ENCODE data around the gene CLEC4F. TPM values are rescaled to one million over a fixed set of nuclear protein-coding genes. Genes with fewer than 3 reads are reported as not detected.
A peak's percentile ranks its signal among the peaks of the same experiment; 100 is the strongest.

CLEC4F gene
- total RNA-seq, 1 donor from 2014 or later = 0.49 TPM

DNA sequence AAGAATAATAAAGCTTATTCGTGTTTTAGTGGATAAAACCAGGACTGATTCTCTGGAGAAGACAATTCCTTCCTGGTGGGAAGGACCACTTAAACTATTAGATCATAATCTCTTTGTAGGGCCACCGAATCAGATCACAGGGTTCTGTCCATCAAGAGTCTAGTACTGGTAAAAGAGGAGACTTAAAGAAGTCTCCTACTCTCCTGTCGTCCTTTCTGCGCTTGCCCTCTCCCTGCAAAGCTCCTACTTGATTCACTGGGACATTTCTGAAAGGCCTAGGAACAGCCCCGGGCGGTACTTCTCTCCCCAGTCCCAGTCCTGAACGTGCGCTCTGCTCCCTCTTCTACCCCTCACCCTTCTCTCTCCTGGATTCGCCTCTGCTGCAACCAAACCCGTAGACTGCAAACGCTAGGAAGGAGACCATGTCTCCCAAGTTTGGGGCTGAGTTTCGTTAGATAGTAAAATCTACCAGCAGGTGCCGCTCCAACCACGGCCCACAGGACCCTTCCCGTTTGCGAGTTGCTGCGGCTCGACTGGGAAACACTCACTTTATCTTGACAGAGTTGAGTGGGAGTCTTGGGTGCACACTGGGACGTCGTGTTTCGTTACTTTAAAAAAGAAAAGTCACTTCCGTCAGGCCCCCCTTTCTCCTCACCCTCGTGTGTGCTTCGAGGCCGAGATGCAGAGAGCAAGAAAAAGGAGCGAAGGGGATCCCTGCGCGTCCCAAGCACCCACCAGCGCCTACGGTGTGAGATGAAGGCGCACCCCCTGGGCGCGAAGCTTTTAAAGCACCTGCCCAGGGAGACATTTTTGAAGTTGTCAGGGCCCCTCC is 30.9 kb downstream of the CLEC4F start:
- Histone ChIP-seq H3K27me3 (peaks cover 5% of the 10 kb centered on the region), H3K27ac (no peak overlapping the region), H3K4me1 (peaks cover 15% of the 10 kb centered on the region), H3K36me3 (no peaks in the 10 kb centered on the region), H3K4me3 (peak overlapping the region; percentile 7 to 15), H3K9me3 (no peaks in the 10 kb centered on the region)
- intact Hi-C loops (cut with DNase I) = no loop called here
- no peak for TF ChIP-seq POLR2AphosphoS5 (IDR thresholded peaks at IDR 0.05; ENCODE audit: insufficient read depth in 1 of 2, low read depth in 1 of 2)
- TF ChIP-seq, protein P1, sequence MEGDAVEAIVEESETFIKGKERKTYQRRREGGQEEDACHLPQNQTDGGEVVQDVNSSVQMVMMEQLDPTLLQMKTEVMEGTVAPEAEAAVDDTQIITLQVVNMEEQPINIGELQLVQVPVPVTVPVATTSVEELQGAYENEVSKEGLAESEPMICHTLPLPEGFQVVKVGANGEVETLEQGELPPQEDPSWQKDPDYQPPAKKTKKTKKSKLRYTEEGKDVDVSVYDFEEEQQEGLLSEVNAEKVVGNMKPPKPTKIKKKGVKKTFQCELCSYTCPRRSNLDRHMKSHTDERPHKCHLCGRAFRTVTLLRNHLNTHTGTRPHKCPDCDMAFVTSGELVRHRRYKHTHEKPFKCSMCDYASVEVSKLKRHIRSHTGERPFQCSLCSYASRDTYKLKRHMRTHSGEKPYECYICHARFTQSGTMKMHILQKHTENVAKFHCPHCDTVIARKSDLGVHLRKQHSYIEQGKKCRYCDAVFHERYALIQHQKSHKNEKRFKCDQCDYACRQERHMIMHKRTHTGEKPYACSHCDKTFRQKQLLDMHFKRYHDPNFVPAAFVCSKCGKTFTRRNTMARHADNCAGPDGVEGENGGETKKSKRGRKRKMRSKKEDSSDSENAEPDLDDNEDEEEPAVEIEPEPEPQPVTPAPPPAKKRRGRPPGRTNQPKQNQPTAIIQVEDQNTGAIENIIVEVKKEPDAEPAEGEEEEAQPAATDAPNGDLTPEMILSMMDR (IDR thresholded peaks at IDR 0.05) = peak; percentile 8 to 24 (median 18)
- TF ChIP-seq POLR2A (IDR thresholded peaks at IDR 0.05) = no peak
- DNase-seq (ENCODE audit: extremely low spot score in 2 of 2) = no peak

GRCh38 chr2:70785137-70785911 is 35.1 kb downstream of the CLEC4F start:
- peaks cover 10% of the 10 kb centered on the region for H3K4me1 ChIP-seq
- peaks cover 2% of the 10 kb centered on the region for H3K27me3 ChIP-seq
- H3K36me3 ChIP-seq = no peaks in the 10 kb centered on the region
- TF ChIP-seq, protein P1 (IDR thresholded peaks at IDR 0.05) = no peak
- TF ChIP-seq POLR2AphosphoS5 (IDR thresholded peaks at IDR 0.05; ENCODE audit: insufficient read depth in 1 of 2, low read depth in 1 of 2) (no peak), POLR2A (IDR thresholded peaks at IDR 0.05) (no peak)
- intact Hi-C loops (cut with DNase I) = no loop called here
- no peak for DNase-seq (ENCODE audit: extremely low spot score in 2 of 2)
- H3K9me3 ChIP-seq = no peaks in the 10 kb centered on the region
- no peak overlapping the region for H3K4me3 ChIP-seq
- H3K27ac ChIP-seq = no peak overlapping the region

- intact Hi-C loops (cut with DNase I) = no loop called here
- Histone ChIP-seq H3K9me3 (no peaks in the 10 kb centered on the region), H3K27ac (no peak overlapping the region), H3K36me3 (no peaks in the 10 kb centered on the region), H3K4me1 (peaks cover under 1% of the 10 kb centered on the region), H3K4me3 (no peak overlapping the region), H3K27me3 (no peaks in the 10 kb centered on the region)
- no peak for TF ChIP-seq POLR2AphosphoS5 (IDR thresholded peaks at IDR 0.05; ENCODE audit: insufficient read depth in 1 of 2, low read depth in 1 of 2)
- TF ChIP-seq, protein P1 (IDR thresholded peaks at IDR 0.05) = no peak
- TF ChIP-seq POLR2A (IDR thresholded peaks at IDR 0.05) = no peak
- DNase-seq (ENCODE audit: extremely low spot score in 2 of 2) = no peak
Observed at GRCh38 chr2:70784320-70784719, 36.1 kb downstream of the CLEC4F start.

DNA sequence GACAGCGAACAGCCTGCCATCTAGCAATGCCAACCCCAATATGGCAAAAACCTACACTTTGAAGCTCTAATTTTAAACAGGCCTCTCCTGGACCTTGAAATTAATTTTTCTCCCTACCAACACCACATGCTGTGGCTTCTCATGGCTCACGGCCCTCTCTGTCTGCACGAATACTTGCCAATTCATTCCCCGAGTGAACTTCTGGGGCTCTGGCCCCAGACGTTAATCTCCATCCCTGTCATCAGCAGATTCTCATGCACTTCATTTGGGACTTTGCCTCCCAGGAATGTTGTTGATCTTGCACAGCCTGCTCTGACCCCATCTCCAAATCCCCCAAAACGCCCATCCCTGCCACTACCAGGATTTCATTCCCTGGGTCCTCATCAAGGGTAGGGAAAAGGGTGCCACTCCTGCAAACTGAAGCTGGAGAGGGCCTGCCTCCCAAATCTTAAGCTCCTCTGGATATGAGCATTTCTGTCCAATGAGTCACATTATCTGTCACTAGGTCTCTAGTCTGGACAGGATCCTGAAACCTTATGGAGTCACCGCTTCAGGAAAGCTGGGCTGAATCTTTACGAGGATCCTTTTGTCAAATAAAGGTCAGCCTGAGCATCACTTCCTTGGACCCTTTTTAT is 40.4 kb downstream of the CLEC4F start:
- Histone ChIP-seq H3K4me3 (no peak overlapping the region), H3K27ac (no peak overlapping the region), H3K4me1 (no peaks in the 10 kb centered on the region), H3K36me3 (no peaks in the 10 kb centered on the region), H3K27me3 (no peaks in the 10 kb centered on the region), H3K9me3 (no peaks in the 10 kb centered on the region)
- intact Hi-C loops (cut with DNase I) = no loop called here
- TF ChIP-seq POLR2AphosphoS5 (IDR thresholded peaks at IDR 0.05; ENCODE audit: insufficient read depth in 1 of 2, low read depth in 1 of 2) (no peak), POLR2A (IDR thresholded peaks at IDR 0.05) (no peak)
- TF ChIP-seq, protein P1 (IDR thresholded peaks at IDR 0.05) = no peak
- DNase-seq (ENCODE audit: extremely low spot score in 2 of 2) = no peak

All from vagina (tissue), 2 donors.